Thymus (tissue), 11 donors: ENCODE measurements around the gene GBP5. TPM values are rescaled to one million over a fixed set of nuclear protein-coding genes. Genes with fewer than 3 reads are reported as not detected.
A peak's percentile ranks its signal among the peaks of the same experiment; 100 is the strongest.
"Not testable (repeated sequence)": the region's sequence is repeated elsewhere in the genome, so short reads cannot be mapped to it uniquely, and the experiment has no call there.

Experiments
- DNase-seq, 9 donors: peaks; one replicate each; pipeline ENCODE4 v3.0.0-alpha.2; 2013; ENCODE audit warnings: low spot score in 9 of 9, low read depth in 6 of 9, missing footprints in 1 of 9
- H3K27ac ChIP-seq, 2 donors: one replicate each; pipeline ENCODE4 v1.5.1; 2013; ENCODE audit warnings: control low read depth in 1 of 2, low read depth in 1 of 2, low read length in 1 of 2, mild to moderate bottlenecking in 1 of 2, moderate library complexity in 1 of 2
- H3K27me3 ChIP-seq, 2 donors: one replicate each; pipeline ENCODE4 v1.5.1; 2013; ENCODE audit warnings: low read length in 1 of 2; ENCODE audit not compliant: control insufficient read depth in 2 of 2, insufficient read depth in 1 of 2
- H3K36me3 ChIP-seq, 2 donors: one replicate each; pipeline ENCODE4 v1.5.1; 2013; ENCODE audit warnings: low read length in 1 of 2, mild to moderate bottlenecking in 1 of 2, moderate library complexity in 1 of 2; ENCODE audit not compliant: control insufficient read depth in 2 of 2, insufficient read depth in 2 of 2
- H3K4me1 ChIP-seq, 2 donors: one replicate each; pipeline ENCODE4 v1.5.1; 2013; ENCODE audit warnings: low read length in 2 of 2; ENCODE audit not compliant: control insufficient read depth in 2 of 2, insufficient read depth in 2 of 2
- H3K4me3 ChIP-seq, 2 donors: one replicate each; pipeline ENCODE4 v1.5.1; 2013; ENCODE audit warnings: low read length in 2 of 2, control low read depth in 1 of 2, mild to moderate bottlenecking in 1 of 2
- H3K9me3 ChIP-seq, 2 donors: one replicate each; pipeline ENCODE4 v1.5.1; 2013; ENCODE audit warnings: low read length in 1 of 2, mild to moderate bottlenecking in 1 of 2; ENCODE audit not compliant: control insufficient read depth in 2 of 2, insufficient read depth in 1 of 2
- WGBS: extraction: QIAGEN DNeasy Blood & Tissue Kit; methylation state at CpG from one replicate; pipeline ENCODE4 v1.1.7; 2013; 5-methylcytosine and 5-hydroxymethylcytosine counted together
- polyA plus RNA-seq: library from polyadenylated mRNA; stranded (reverse); fragments of 200-250 nt; gene quantifications from one replicate; pipeline ENCODE4 v1.2.3, GENCODE V29; 2013
- total RNA-seq: library from RNA; stranded (reverse); fragments of 120-200 nt; gene quantifications from one replicate; pipeline ENCODE4 v1.2.4, GENCODE V29; 2013
- donor health status: healthy.

The GBP5 gene
- total and polyA plus RNA-seq, 2 donors, result 13.8 to 14.7 TPM

DNA sequence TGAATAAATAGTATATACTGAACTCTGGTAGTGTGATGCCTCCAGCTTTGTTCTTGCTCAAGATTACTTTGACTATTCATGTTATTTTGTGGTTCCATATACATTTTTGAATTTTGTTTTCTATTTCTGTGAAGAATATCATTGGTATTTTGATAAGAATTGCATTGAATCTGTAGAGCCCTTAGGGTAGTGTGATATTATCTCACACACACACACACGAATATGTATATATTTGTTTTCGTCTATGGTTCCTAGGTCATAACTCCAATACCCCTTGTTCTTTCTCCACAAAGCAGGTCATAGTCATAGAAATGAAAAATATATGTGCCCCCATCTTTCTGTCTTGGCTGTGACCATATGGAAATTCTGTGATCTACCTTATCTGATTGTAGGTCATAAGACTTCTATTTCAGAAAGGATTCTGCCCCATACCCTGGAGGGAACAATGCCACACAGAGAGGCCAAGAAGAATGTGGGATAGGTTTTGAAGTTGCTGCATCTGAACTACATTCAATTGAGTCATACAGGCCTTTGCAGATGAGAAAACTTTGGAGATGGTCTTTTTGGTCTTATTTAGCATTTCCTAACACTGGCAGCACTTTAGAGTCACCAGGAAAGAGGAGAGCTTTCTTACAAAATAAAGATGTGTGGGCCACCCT lies 32.0 kb upstream of the GBP5 start:
- H3K27ac ChIP-seq, result no peak overlapping the region
- H3K4me3 ChIP-seq, result no peak overlapping the region
- DNase-seq, result no peak
- no peaks in the 10 kb centered on the region for H3K36me3 ChIP-seq
- H3K9me3 ChIP-seq, result peaks cover 0 to 4% of the 10 kb centered on the region in 2 donors
- no peaks in the 10 kb centered on the region for H3K4me1 ChIP-seq
- H3K27me3 ChIP-seq, result no peaks in the 10 kb centered on the region
- 97% methylated on average over 2 of the region's 2 CpGs for WGBS

DNA sequence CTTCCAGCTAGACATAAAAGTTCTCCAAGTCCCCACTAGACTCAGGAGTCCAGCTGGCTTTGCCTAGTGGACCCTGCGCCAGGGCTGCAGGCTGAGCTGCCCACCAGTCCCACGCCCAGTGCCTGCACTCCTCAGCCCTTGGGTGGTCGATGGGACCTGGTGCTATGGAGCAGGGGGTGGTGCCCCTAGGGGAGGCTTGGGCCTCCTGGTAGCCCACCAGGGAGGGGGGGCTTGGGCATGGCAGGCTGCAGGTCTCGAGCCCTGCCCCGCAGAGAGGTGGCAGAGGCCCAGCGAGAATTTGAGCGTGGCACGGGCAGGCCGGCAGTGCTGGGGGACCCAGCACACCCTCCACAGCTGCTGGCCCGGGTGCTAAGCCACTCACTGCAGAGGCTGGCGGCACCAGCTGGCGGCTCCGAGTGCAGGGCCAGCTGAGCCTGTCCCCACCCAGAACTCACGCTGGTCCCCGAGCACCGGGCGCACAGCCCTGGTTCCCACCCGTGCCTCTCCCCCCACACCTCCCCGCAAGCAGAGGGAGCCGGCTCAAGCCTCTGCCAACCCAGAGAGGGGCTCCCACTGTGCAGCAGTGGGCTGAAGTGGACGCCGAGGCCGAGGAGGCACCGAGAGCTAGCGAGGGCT lies 30.2 kb upstream of the GBP5 start:
- Histone ChIP-seq H3K27ac (no peak overlapping the region), H3K4me1 (no peaks in the 10 kb centered on the region), H3K36me3 (no peaks in the 10 kb centered on the region), H3K27me3 (no peaks in the 10 kb centered on the region), H3K9me3 (peaks cover 0 to 4% of the 10 kb centered on the region in 2 donors), H3K4me3 (no peak overlapping the region)
- DNase-seq, result no peak
- 93% methylated on average over 25 of the region's 25 CpGs for WGBS

DNA sequence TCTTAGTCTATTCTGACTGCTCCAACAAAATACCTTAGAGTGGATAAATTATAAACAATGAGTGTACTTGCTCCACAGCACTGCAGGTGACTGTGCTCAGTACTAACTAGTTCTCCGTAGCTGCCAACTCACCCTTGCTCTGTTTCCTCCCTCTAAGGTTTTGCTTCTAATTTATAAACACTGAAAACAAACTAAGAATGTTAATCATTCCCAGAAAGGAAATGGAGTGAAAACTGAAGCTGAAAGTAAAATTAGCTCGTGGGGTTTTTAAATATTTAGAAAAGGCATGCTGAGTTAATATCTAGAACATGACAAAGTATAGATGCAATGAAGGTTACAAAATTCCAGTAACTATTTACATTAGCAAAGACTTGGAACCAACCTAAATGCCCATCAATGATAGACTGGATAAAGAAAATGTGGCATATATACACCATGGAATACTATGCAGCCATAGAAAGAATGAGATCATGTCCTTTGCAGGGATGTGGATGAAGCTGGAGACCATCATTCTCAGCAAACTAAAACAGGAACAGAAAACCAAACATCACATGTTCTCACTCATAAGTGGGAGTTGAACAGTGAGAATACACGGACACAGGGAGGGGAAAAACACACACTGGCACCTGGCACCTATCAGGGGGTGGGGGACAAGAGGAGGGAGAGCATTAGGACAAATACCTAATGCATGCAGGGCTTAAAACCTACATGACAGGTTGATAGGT lies 27.2 kb upstream of the GBP5 start:
- 69% methylated on average over 3 of the region's 3 CpGs for WGBS
- not testable (repeated sequence) for H3K4me3 ChIP-seq, DNase-seq, H3K9me3 ChIP-seq, H3K4me1 ChIP-seq, H3K36me3 ChIP-seq, H3K27ac ChIP-seq, H3K27me3 ChIP-seq

DNA sequence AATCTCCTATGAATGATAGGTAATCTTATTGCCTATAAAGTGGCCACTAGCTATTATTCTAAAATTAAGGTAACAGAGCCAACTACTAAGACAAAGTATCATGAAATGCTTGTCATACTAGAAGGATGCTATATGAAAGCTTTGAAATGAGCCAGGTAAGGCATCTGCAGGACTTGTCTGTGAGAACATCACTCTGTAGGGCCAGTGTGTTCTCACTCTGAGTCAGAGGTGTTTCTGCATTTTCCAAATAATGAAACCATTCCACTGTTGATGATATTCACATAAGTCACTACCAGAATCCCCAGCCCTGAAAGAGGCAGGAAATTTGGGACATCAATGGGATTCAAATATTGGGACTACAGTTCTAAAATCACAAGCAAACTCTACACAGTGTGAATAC lies 25.8 kb upstream of the GBP5 start:
- peaks cover 0 to 10% of the 10 kb centered on the region in 2 donors for H3K4me1 ChIP-seq
- H3K27ac ChIP-seq, result no peak overlapping the region
- no peak for DNase-seq
- H3K36me3 ChIP-seq, result no peaks in the 10 kb centered on the region
- H3K27me3 ChIP-seq, result no peaks in the 10 kb centered on the region
- H3K9me3 ChIP-seq, result peaks cover 0 to 4% of the 10 kb centered on the region in 2 donors
- H3K4me3 ChIP-seq, result no peak overlapping the region

DNA sequence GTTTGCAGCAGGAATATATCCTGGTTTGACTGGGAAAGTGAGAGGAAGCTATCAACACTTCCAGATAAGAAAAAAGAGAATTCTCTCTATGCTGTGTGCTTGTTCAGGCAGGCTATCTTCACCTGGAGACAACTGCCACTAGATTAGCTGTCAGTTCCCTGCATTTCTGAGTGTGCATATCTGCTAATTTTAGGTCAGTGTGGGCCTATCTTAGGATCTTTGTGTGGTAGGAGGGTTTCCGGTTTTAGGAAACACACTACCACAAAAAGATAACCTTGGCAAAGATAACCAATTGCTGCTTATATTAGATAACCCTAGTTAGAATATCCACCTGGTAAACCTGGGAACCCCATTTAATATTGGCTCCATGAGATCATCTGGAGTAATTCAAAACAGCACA lies 22.5 kb upstream of the GBP5 start:
- Histone ChIP-seq H3K27me3 (no peaks in the 10 kb centered on the region), H3K27ac (no peak overlapping the region), H3K36me3 (no peaks in the 10 kb centered on the region), H3K4me3 (no peak overlapping the region), H3K4me1 (peaks cover 0 to 10% of the 10 kb centered on the region in 2 donors), H3K9me3 (peaks cover 0 to 6% of the 10 kb centered on the region in 2 donors)
- 9% methylated on average over 1 of the region's 1 CpG for WGBS
- DNase-seq, result peak in 1 of 9 donors; percentile 37

DNA sequence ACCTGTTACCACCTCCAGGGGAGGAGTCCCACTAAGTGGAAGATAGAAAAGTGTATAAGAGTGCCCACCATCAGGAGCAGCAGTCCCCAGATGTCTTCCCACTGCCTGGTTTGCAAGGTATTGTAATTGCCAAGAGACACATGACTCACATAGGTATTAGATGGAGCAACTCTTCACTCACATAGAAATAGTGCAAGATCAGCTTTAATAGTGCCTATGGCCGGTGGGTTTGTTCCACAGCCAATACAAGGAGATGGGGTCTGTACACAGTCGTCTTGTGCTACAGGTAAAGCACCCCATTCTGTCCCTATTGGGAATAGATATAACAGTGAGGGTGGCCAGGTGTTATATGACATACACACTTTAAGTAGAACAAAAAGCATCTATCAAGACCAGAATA lies 18.6 kb upstream of the GBP5 start:
- peaks cover 0 to 6% of the 10 kb centered on the region in 2 donors for H3K9me3 ChIP-seq
- DNase-seq, result no peak
- H3K27ac ChIP-seq, result no peak overlapping the region
- 97% methylated on average over 2 of the region's 2 CpGs for WGBS
- peaks cover 0 to 13% of the 10 kb centered on the region in 2 donors for H3K4me1 ChIP-seq
- no peaks in the 10 kb centered on the region for H3K27me3 ChIP-seq
- H3K36me3 ChIP-seq, result no peaks in the 10 kb centered on the region
- H3K4me3 ChIP-seq, result no peak overlapping the region

DNA sequence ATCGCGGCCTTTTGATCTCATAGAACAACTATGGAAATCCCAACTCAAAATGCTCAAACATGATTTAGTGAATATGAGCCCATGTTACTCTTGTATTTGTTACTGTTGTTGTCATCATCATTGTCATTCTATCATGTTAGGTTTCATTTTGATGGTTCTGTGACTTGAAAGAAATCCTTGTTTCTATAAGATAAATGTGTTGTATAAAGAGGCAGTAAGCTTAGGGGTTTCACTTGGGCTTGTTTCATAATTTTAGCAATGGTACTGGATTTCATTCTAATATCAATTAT lies 15.3 kb upstream of the GBP5 start:
- no peaks in the 10 kb centered on the region for H3K27me3 ChIP-seq
- no peak overlapping the region for H3K27ac ChIP-seq
- H3K9me3 ChIP-seq, result peaks cover 0 to 13% of the 10 kb centered on the region in 2 donors
- no peak for DNase-seq
- H3K36me3 ChIP-seq, result no peaks in the 10 kb centered on the region
- H3K4me3 ChIP-seq, result no peak overlapping the region
- WGBS, result 96% methylated on average over 2 of the region's 2 CpGs
- H3K4me1 ChIP-seq, result peaks cover 0 to 9% of the 10 kb centered on the region in 2 donors

DNA sequence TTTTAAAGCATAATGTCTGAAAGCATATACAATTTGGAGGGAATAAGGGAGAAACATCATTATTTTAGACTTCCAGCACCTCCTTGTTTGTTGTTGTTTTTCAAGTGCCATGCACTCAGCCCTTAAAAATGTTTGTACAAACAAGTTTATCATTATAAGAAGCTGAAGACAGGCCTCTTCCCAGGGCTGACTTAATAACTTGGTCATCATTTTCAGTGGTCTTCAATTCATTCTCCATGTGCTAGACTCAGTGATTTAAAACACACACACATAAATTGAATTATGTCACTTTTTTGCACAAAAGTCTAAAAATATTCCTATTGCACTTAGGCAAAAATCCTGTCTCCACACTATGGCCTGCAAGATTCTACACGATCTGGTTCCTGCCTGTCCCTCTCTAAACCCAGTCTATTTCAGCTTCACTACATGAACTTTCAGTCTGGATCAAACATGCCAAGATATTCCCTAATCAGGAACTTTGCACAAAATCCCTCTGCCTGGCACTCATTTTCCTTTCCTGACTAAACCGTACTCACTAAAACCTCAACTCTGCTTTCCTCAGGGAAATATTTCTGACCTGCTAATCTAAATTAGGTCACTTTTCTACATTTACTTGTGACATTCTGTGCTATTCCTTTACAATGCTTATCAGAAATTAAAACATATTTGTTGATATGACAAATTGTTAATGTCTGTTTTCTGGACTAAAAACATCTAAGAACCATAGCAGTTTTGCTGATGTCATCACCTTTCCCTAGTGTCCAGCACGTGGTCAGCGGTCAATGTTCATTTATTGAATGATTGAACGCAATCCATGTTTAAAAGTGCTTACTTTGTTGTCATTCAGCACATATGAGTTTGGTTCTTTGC lies 14.8 kb upstream of the GBP5 start:
- Histone ChIP-seq H3K4me1 (peaks cover 0 to 9% of the 10 kb centered on the region in 2 donors), H3K27me3 (no peaks in the 10 kb centered on the region), H3K4me3 (no peak overlapping the region), H3K27ac (peak overlapping the region; percentile 53 to 77), H3K36me3 (no peaks in the 10 kb centered on the region), H3K9me3 (peaks cover 0 to 8% of the 10 kb centered on the region in 2 donors)
- no peak for DNase-seq
- WGBS, result 64% methylated on average over 5 of the region's 5 CpGs
